ENCODE results near the gene TVP23B. TPM values are rescaled to one million over a fixed set of nuclear protein-coding genes. Genes with fewer than 3 reads are reported as not detected.
A peak's percentile ranks its signal among the peaks of the same experiment; 100 is the strongest.
"Not testable (repeated sequence)": the region's sequence is repeated elsewhere in the genome, so short reads cannot be mapped to it uniquely, and the experiment has no call there.

TVP23B gene
- 10 to 100 TPM; 19.3 to 24.4 TPM for total RNA-seq

- H3K36me3 Mint-ChIP-seq (ENCODE audit: low read depth); H3K27me3 Mint-ChIP-seq (ENCODE audit: low read depth); CTCF ChIA-PET; H3K9me3 Mint-ChIP-seq: not testable (repeated sequence)
- intact Hi-C loops (cut with micrococcal nuclease): loop anchor here (2.0 kb wide), 1 partner anchor 76 kb away; no protein-coding TSS in a partner anchor
- peaks cover 24% of the 10 kb centered on the region for H3K4me1 Mint-ChIP-seq (ENCODE audit: low read depth)
- H3K27ac Mint-ChIP-seq: peak within 1 kb of the TSS; percentile 82
- H3K4me3 Mint-ChIP-seq: peak within 1 kb of the TSS; percentile 84
- DNase-seq: peak; percentile 98
Observed at GRCh38 chr17:18780991-18781718, at the start of gene TVP23B. TSS of gene TVP23B (plus strand) at chr17:18781183. CDS start at chr17:18781294, 111 bp downstream.

- CTCF ChIA-PET; H3K27ac Mint-ChIP-seq; H3K27me3 Mint-ChIP-seq (ENCODE audit: low read depth); intact Hi-C loops (cut with micrococcal nuclease); H3K9me3 Mint-ChIP-seq; H3K36me3 Mint-ChIP-seq (ENCODE audit: low read depth); DNase-seq; H3K4me3 Mint-ChIP-seq; H3K4me1 Mint-ChIP-seq (ENCODE audit: low read depth): not testable (repeated sequence)
Observed at GRCh38 chr17:18732438-18732837, 48.5 kb upstream of the TVP23B start.

DNA sequence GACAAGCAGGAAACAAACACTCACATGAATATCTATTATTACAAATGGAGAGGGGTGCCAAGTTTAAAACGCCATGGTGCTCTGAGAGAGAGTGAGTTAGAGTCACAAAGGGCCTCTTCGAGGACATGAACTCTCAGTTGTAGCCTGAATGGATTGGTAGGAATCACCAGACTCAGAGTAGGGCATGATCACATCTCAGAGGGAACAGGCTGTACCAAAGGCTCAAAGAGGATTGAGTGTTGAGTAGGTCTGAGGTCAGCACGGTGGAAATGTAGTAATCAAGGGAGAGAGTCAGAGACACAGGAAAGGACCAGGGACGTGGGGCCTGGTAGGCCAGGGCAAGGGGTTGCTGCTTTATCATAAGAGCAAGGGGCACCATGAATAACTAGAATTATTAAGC, 47.6 kb upstream of the TVP23B start:
- CTCF ChIA-PET; intact Hi-C loops (cut with micrococcal nuclease); H3K27me3 Mint-ChIP-seq (ENCODE audit: low read depth); H3K9me3 Mint-ChIP-seq; H3K4me3 Mint-ChIP-seq; H3K27ac Mint-ChIP-seq; DNase-seq; H3K4me1 Mint-ChIP-seq (ENCODE audit: low read depth); H3K36me3 Mint-ChIP-seq (ENCODE audit: low read depth): not testable (repeated sequence)

DNA sequence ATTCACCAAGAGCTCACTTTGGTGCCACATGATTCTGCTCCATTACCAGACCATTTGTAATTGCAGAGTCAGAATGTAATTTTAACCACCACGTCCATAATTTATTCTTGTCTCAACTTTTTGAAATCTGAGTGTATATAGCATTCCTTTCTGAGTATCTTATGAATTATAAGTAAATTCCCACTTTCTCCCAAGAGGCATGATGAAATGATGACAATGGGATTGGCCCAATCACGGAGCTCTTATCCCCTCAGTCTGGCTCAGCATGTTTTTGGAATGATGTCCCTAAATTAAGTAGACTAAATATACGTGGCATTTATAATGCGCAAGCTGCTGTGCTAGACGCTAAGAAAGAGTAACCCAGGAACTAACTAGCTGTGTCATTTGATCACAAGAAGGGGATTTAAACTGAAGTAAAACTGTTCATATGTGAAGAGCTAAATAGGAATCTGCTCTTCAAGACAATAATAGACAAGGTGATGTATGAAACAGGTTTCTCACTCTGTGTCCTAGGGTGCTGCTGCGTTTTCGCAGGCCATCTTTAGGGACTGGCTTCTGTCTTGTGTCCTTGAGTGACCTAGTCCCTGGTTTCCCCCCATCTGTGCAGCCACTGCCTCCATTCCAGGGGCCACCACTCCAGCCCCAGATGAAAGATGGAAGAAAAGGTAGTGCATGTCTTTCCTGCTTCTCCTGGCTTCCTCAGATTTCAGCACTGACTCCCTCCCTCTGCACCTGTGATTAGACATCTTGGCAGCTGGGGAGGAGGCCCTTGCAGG, 41.2 kb upstream of the TVP23B start:
- DNase-seq; H3K36me3 Mint-ChIP-seq (ENCODE audit: low read depth); H3K27ac Mint-ChIP-seq; H3K4me1 Mint-ChIP-seq (ENCODE audit: low read depth); H3K4me3 Mint-ChIP-seq; H3K9me3 Mint-ChIP-seq; CTCF ChIA-PET; intact Hi-C loops (cut with micrococcal nuclease); H3K27me3 Mint-ChIP-seq (ENCODE audit: low read depth): not testable (repeated sequence)

DNA sequence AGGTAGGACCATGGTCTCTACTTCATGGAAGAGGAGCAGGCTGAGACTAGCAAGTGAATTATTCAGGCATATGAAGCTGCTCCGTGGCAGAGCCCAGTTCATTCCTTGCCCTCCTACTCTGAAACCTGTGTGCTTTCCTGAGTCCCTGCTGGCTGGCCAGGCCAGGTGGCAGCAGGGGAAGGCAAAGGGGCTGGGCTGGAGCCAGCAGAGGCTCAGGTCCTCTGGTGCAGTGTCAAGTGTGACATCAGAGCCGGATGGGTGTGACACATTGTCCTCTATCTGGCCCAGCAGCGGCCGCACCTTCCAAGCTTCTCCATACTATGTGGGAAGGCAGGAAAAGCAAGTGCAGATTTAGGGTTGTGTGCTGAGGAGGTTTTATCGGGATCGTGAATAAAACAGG, 39.8 kb upstream of the TVP23B start:
- H3K27me3 Mint-ChIP-seq (ENCODE audit: low read depth); H3K4me1 Mint-ChIP-seq (ENCODE audit: low read depth); CTCF ChIA-PET; DNase-seq; H3K9me3 Mint-ChIP-seq; H3K36me3 Mint-ChIP-seq (ENCODE audit: low read depth); H3K27ac Mint-ChIP-seq; H3K4me3 Mint-ChIP-seq; intact Hi-C loops (cut with micrococcal nuclease): not testable (repeated sequence)

GRCh38 chr17:18743699-18744421, 37.1 kb upstream of the TVP23B start, which contains the start of gene FBXW10:
TSS of gene FBXW10 (plus strand) at chr17:18744054. CDS start at chr17:18744245, 191 bp downstream.
- H3K4me3 Mint-ChIP-seq; H3K9me3 Mint-ChIP-seq; DNase-seq; H3K4me1 Mint-ChIP-seq (ENCODE audit: low read depth); H3K36me3 Mint-ChIP-seq (ENCODE audit: low read depth); H3K27me3 Mint-ChIP-seq (ENCODE audit: low read depth); H3K27ac Mint-ChIP-seq; CTCF ChIA-PET; intact Hi-C loops (cut with micrococcal nuclease): not testable (repeated sequence)

DNA sequence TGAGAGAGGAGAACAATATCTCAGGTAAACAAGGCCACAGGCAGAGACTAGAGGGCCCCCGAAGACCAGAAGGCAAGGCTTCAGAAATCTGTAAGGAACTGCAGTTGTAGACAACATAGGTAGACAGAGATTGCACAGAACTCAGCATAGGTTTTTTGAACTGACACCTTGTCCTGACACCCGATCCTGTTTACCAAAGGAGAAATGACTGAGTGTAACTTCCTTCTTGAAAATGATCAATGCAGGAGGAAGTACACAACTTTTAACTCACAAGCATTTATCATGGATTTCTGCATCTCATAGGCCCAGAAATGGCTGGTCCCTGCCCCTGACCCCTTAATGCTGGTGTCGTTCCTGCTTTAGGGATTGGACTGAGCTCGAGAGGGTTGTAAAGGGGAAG, 36.3 kb upstream of the TVP23B start:
- H3K27me3 Mint-ChIP-seq (ENCODE audit: low read depth); H3K27ac Mint-ChIP-seq; H3K36me3 Mint-ChIP-seq (ENCODE audit: low read depth); DNase-seq; intact Hi-C loops (cut with micrococcal nuclease); H3K9me3 Mint-ChIP-seq; H3K4me3 Mint-ChIP-seq; H3K4me1 Mint-ChIP-seq (ENCODE audit: low read depth): not testable (repeated sequence)
- CTCF ChIA-PET: interaction anchor here (0.6 kb wide), 1 partner anchor 1561 kb away, joined by 4 read pairs; no protein-coding TSS in a partner anchor

- H3K4me3 Mint-ChIP-seq; H3K27me3 Mint-ChIP-seq (ENCODE audit: low read depth); CTCF ChIA-PET; H3K27ac Mint-ChIP-seq; H3K36me3 Mint-ChIP-seq (ENCODE audit: low read depth); H3K9me3 Mint-ChIP-seq; H3K4me1 Mint-ChIP-seq (ENCODE audit: low read depth); intact Hi-C loops (cut with micrococcal nuclease); DNase-seq: not testable (repeated sequence)
Observed at GRCh38 chr17:18746551-18746950, 34.4 kb upstream of the TVP23B start.

- DNase-seq; H3K36me3 Mint-ChIP-seq (ENCODE audit: low read depth); H3K4me3 Mint-ChIP-seq; intact Hi-C loops (cut with micrococcal nuclease); H3K27me3 Mint-ChIP-seq (ENCODE audit: low read depth); CTCF ChIA-PET; H3K4me1 Mint-ChIP-seq (ENCODE audit: low read depth); H3K27ac Mint-ChIP-seq; H3K9me3 Mint-ChIP-seq: not testable (repeated sequence)
Observed at GRCh38 chr17:18747501-18747900, 33.5 kb upstream of the TVP23B start.

DNA sequence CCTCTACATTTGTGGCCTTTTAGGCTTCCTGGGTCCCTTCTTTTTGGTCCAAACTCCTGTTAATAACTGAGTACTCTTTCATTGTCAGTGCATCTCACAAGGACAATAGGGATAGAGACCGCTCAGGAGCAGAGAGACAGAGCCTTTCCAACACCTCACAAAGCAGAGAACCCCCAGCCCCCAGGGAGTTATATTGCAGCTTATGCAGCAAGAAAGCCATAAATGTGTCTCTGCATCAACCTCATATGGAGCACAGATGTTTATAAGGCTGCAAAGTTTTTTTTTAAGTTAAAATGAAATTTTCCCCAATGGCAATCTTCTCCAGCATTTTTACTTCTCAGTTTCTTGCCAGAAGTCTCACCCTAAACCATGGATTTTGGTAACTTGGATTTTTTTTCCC, 30.7 kb upstream of the TVP23B start:
- DNase-seq; CTCF ChIA-PET; H3K36me3 Mint-ChIP-seq (ENCODE audit: low read depth); H3K9me3 Mint-ChIP-seq; H3K27ac Mint-ChIP-seq; H3K4me1 Mint-ChIP-seq (ENCODE audit: low read depth); H3K27me3 Mint-ChIP-seq (ENCODE audit: low read depth); intact Hi-C loops (cut with micrococcal nuclease); H3K4me3 Mint-ChIP-seq: not testable (repeated sequence)

DNA sequence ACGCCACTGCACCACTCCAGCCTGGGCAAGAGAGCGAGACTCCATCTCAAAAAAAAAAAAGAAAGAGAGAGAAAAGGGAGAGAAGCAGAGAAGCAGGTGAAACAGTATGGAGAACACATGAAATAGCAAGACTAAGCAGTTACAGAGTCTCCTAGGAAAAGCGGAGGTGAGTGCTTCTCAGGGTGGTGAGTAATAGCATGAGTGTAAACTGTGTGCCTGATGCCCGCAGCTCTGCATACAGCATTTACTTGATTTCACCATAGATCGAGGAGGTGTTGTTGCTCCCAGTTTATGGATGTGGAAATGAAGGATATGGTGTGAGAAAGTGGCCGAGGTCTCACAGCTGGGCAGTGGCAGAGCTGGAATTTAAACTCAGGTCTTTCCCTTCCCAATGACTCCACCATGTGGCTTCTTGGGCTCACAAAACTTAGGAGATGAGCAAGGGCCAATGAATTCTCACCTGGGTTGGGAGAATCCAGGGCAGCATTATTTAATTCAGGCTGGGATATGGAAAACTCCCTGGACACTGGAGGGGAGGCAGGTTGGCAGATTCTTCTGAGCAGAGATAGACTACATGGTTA, 27.1 kb upstream of the TVP23B start:
- CTCF ChIA-PET; H3K4me1 Mint-ChIP-seq (ENCODE audit: low read depth); H3K36me3 Mint-ChIP-seq (ENCODE audit: low read depth); DNase-seq; intact Hi-C loops (cut with micrococcal nuclease); H3K27me3 Mint-ChIP-seq (ENCODE audit: low read depth); H3K9me3 Mint-ChIP-seq; H3K4me3 Mint-ChIP-seq; H3K27ac Mint-ChIP-seq: not testable (repeated sequence)

GRCh38 chr17:18755969-18756368, 25.0 kb upstream of the TVP23B start:
- H3K27ac Mint-ChIP-seq; H3K36me3 Mint-ChIP-seq (ENCODE audit: low read depth): not testable (repeated sequence)

More at GRCh38 chr17:18755969-18756368, 25.0 kb upstream of the TVP23B start:
- H3K9me3 Mint-ChIP-seq; H3K4me3 Mint-ChIP-seq; intact Hi-C loops (cut with micrococcal nuclease); H3K4me1 Mint-ChIP-seq (ENCODE audit: low read depth); DNase-seq; CTCF ChIA-PET; H3K27me3 Mint-ChIP-seq (ENCODE audit: low read depth): not testable (repeated sequence)

Data from activated naive CD4-positive, alpha-beta T cell treated with anti-CD3 and anti-CD28 coated beads for 36 hours (primary cell).